Ovary (tissue), 3 donors: ENCODE results near the gene ISG15.

Experiments used
- EP300 ChIP-seq: sonication (generic); formaldehyde crosslinking; IDR thresholded peaks from one replicate; pipeline ENCODE4 v1.6.1; 2017; ENCODE audit warnings: antibody characterized with exemption
- POLR2A ChIP-seq: fragments of 450-650 bp; IDR thresholded peaks from one replicate; pipeline ENCODE4 v1.6.1; 2017; ENCODE audit warnings: antibody characterized with exemption, mild to moderate bottlenecking, moderate library complexity
- TF ChIP-seq, protein P1 (sequence below), 3 donors: fragments of 450-650 bp in 2 of 3; fragments of 200-600 bp in 1 of 3; IDR thresholded peaks; one replicate each; pipeline versions ENCODE4 v1.5.1 to v1.8.0; 2016 to 2022; ENCODE audit warnings: antibody characterized with exemption in 3 of 3, mild to moderate bottlenecking in 1 of 3
- donor health status: DM: no; HTN: no; CAD: no.

GRCh38 chr1:1051127-1051810 is 38.0 kb downstream of the ISG15 start:
- TF ChIP-seq EP300 = no peak
- no peak for TF ChIP-seq POLR2A
- TF ChIP-seq, protein P1, sequence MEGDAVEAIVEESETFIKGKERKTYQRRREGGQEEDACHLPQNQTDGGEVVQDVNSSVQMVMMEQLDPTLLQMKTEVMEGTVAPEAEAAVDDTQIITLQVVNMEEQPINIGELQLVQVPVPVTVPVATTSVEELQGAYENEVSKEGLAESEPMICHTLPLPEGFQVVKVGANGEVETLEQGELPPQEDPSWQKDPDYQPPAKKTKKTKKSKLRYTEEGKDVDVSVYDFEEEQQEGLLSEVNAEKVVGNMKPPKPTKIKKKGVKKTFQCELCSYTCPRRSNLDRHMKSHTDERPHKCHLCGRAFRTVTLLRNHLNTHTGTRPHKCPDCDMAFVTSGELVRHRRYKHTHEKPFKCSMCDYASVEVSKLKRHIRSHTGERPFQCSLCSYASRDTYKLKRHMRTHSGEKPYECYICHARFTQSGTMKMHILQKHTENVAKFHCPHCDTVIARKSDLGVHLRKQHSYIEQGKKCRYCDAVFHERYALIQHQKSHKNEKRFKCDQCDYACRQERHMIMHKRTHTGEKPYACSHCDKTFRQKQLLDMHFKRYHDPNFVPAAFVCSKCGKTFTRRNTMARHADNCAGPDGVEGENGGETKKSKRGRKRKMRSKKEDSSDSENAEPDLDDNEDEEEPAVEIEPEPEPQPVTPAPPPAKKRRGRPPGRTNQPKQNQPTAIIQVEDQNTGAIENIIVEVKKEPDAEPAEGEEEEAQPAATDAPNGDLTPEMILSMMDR (IDR thresholded peaks at IDR 0.05) = no peak
